ENCODE data around the gene GRIK3.

DNA sequence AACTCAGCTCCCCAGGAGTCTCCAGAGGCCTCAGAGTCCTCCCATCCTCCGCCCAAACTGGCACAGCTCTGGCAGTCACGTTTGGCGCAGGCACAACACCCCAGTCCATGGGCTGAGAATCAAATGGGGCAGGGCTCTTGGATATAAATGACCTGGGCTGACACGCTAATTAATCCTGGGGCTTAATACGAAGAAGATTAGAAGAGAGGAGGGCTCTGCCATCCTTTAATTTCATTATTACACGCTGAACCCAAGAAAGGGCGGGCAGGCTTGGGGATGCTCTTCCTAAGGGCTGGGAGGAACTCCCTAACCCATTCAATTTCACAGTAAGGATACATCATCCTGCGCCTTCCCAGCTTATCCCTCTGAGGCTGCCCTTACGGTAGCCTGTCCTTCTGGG lies 2.4 kb downstream of the GRIK3 start:
- TF ChIP-seq, protein P1, sequence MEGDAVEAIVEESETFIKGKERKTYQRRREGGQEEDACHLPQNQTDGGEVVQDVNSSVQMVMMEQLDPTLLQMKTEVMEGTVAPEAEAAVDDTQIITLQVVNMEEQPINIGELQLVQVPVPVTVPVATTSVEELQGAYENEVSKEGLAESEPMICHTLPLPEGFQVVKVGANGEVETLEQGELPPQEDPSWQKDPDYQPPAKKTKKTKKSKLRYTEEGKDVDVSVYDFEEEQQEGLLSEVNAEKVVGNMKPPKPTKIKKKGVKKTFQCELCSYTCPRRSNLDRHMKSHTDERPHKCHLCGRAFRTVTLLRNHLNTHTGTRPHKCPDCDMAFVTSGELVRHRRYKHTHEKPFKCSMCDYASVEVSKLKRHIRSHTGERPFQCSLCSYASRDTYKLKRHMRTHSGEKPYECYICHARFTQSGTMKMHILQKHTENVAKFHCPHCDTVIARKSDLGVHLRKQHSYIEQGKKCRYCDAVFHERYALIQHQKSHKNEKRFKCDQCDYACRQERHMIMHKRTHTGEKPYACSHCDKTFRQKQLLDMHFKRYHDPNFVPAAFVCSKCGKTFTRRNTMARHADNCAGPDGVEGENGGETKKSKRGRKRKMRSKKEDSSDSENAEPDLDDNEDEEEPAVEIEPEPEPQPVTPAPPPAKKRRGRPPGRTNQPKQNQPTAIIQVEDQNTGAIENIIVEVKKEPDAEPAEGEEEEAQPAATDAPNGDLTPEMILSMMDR (conservative IDR thresholded peaks at IDR 0.05) = no peak
- no peak for TF ChIP-seq ZFX (IDR thresholded peaks at IDR 0.05)
